ENCODE measurements around the gene FHDC1.

FHDC1 gene

DNA sequence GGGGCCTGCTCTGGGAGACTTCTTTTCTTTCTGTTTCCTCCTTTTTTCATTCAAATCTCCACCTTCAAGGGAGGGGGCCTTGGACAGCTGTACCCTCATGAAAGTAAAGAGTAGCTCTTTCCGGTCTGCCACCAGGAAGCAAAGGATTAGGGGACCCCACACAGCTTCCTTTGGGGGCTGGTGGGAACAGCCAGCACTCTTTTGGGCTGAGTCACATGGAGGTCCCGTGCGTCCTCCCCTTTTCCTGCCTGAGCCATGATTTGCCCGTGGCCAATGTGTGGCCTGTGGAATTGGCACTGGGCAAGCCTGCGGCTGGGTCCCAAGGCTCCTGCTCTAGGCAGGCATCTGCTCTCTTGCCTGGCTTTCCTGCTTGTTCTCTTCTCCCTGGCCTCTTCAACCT is 65.5 kb downstream of the FHDC1 start:
- Histone ChIP-seq H3F3A (ENCODE audit: insufficient read depth) (no peaks in the 10 kb centered on the region), H2AFZ (ENCODE audit: low read depth, low read length, severe bottlenecking) (no peak overlapping the region), H3K4me2 (ENCODE audit: low read depth, low read length, poor library complexity, severe bottlenecking) (no peak overlapping the region), H3K9ac (ENCODE audit: low read length) (no peak overlapping the region), H3K27ac (ENCODE audit: low read depth, low read length) (no peak overlapping the region), H3K9me3 (ENCODE audit: insufficient read depth, low read length) (no peaks in the 10 kb centered on the region), H3K27me3 (ENCODE audit: low read length) (0 out of 2 replicates have a peak, but pooled peaks cover 3% of the 10 kb centered on the region), H4K20me1 (ENCODE audit: low read depth, low read length) (no peaks in the 10 kb centered on the region), H3K79me2 (ENCODE audit: insufficient read depth, low read length) (no peaks in the 10 kb centered on the region), H3K4me3 (ENCODE audit: insufficient read depth, low read length, poor library complexity, severe bottlenecking) (no peak overlapping the region), H3K36me3 (ENCODE audit: low read length) (no peaks in the 10 kb centered on the region), H3K9me2 (replicated peaks; ENCODE audit: insufficient read depth, low read length) (no peaks in the 10 kb centered on the region)
- no peak for TF ChIP-seq EZH2phosphoT487 (conservative IDR thresholded peaks at IDR 0.05; ENCODE audit: low read length)
- no peak for TF ChIP-seq CTCF (IDR thresholded peaks at IDR 0.05; ENCODE audit: insufficient read depth, low read length, poor library complexity, severe bottlenecking)

- no peak overlapping the region for H2AFZ ChIP-seq (ENCODE audit: low read depth, low read length, severe bottlenecking)
Observed at GRCh38 chr4:153002110-153002509, 66.0 kb downstream of the FHDC1 start.

GRCh38 chr4:153004081-153004850 is 68.1 kb downstream of the FHDC1 start:
- H2AFZ ChIP-seq (ENCODE audit: low read depth, low read length, severe bottlenecking), result no peak overlapping the region

More at GRCh38 chr4:153002110-153002509, 66.0 kb downstream of the FHDC1 start:
- Histone ChIP-seq H3K36me3 (ENCODE audit: low read length) (no peaks in the 10 kb centered on the region), H3K9me2 (replicated peaks; ENCODE audit: insufficient read depth, low read length) (no peaks in the 10 kb centered on the region), H4K20me1 (ENCODE audit: low read depth, low read length) (no peaks in the 10 kb centered on the region), H3K27me3 (ENCODE audit: low read length) (0 out of 2 replicates have a peak, but pooled peaks cover 3% of the 10 kb centered on the region), H3F3A (ENCODE audit: insufficient read depth) (no peaks in the 10 kb centered on the region), H3K9me3 (ENCODE audit: insufficient read depth, low read length) (no peaks in the 10 kb centered on the region), H3K27ac (ENCODE audit: low read depth, low read length) (no peak overlapping the region), H3K4me3 (ENCODE audit: insufficient read depth, low read length, poor library complexity, severe bottlenecking) (no peak overlapping the region), H3K4me2 (ENCODE audit: low read depth, low read length, poor library complexity, severe bottlenecking) (no peak overlapping the region), H3K9ac (ENCODE audit: low read length) (no peak overlapping the region), H3K79me2 (ENCODE audit: insufficient read depth, low read length) (no peaks in the 10 kb centered on the region)
- TF ChIP-seq CTCF (IDR thresholded peaks at IDR 0.05; ENCODE audit: insufficient read depth, low read length, poor library complexity, severe bottlenecking) (no peak), EZH2phosphoT487 (conservative IDR thresholded peaks at IDR 0.05; ENCODE audit: low read length) (no peak)

More at GRCh38 chr4:153004081-153004850, 68.1 kb downstream of the FHDC1 start:
- Histone ChIP-seq H3K9me3 (ENCODE audit: insufficient read depth, low read length) (no peaks in the 10 kb centered on the region), H3K79me2 (ENCODE audit: insufficient read depth, low read length) (no peaks in the 10 kb centered on the region), H3K9me2 (replicated peaks; ENCODE audit: insufficient read depth, low read length) (no peaks in the 10 kb centered on the region), H3K27me3 (ENCODE audit: low read length) (0 out of 2 replicates have a peak, but pooled peaks cover 3% of the 10 kb centered on the region), H3K9ac (ENCODE audit: low read length) (no peak overlapping the region), H3F3A (ENCODE audit: insufficient read depth) (no peaks in the 10 kb centered on the region), H3K36me3 (ENCODE audit: low read length) (no peaks in the 10 kb centered on the region), H3K4me2 (ENCODE audit: low read depth, low read length, poor library complexity, severe bottlenecking) (no peak overlapping the region), H3K27ac (ENCODE audit: low read depth, low read length) (no peak overlapping the region), H4K20me1 (ENCODE audit: low read depth, low read length) (no peaks in the 10 kb centered on the region), H3K4me3 (ENCODE audit: insufficient read depth, low read length, poor library complexity, severe bottlenecking) (no peak overlapping the region)
- TF ChIP-seq EZH2phosphoT487 (conservative IDR thresholded peaks at IDR 0.05; ENCODE audit: low read length), result no peak
- no peak for TF ChIP-seq CTCF (IDR thresholded peaks at IDR 0.05; ENCODE audit: insufficient read depth, low read length, poor library complexity, severe bottlenecking)
